ENCODE measurements around the gene FMO2.

FMO2 gene

GRCh38 chr1:171174560-171175294, 10.4 kb upstream of the FMO2 start:
- H3K4me3 ChIP-seq (ENCODE audit: low read depth, low read length) = no peak overlapping the region

- H3K4me3 ChIP-seq (ENCODE audit: low read depth, low read length) = no peak overlapping the region
These were observed 7.8 kb upstream of the FMO2 start for GRCh38 chr1:171177261-171177660.

- H3K4me3 ChIP-seq (ENCODE audit: low read depth, low read length) = no peak overlapping the region
These were observed 5.5 kb upstream of the FMO2 start for GRCh38 chr1:171179318-171180227.

DNA sequence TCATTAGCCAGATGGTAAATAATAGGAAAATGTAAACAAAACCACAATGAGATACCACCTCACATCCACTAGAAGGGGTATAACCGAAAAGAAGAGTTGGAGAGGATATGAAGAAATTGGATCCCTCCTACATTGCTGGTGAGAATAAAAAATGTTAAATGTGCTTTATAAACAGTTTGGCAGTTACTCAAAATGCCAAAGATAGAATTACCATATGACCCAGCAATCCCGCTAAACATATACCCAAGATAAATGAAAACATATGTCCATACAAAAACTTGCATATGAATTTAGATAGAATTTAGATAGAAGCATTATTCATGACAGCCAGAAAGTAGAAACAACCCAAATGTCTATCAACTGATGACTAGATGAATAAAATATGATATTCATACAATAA, 4.4 kb upstream of the FMO2 start:
- no peak overlapping the region for H3K4me3 ChIP-seq (ENCODE audit: low read depth, low read length)

DNA sequence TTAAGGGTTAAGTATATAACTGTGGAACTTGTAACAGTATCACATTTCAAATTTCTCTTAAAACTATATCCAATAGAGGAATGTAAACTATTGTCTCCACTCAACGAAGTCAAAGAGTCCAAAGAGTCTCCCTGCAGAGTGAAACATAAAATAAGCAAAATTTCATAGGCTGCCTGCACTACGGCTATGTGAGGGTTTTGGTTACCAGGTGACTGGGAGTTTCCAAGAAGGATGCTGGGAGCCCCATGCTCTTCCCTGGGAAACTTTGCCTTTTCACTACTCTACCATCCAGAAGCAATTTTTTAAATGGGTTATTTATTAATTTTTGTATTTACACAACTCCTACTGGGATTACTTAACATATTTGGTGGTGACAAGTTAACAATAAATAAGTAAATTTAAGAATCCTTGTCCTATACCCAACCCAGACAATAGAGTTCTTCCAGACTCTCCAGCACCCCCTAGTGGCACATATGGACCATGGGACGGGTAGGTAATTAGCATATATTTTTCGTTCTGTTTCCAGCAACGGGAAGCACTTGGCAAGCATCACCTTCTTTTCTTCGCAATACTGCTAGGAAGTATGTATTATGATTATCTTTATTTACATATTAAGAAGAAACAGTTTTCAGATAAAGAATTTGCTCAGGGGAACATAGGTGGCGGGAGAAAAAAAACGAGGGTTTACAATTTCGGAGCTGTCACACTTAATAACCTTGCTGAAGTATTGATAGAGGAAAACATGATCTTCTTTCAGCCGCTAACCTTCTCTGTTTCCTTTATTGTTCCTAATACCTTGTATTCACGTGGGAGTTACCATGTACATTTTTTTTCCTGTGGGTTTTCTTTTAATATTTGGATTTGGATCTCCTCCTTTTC, 3.5 kb downstream of the FMO2 start:
- H3K4me3 ChIP-seq (ENCODE audit: low read depth, low read length) = no peak overlapping the region

DNA sequence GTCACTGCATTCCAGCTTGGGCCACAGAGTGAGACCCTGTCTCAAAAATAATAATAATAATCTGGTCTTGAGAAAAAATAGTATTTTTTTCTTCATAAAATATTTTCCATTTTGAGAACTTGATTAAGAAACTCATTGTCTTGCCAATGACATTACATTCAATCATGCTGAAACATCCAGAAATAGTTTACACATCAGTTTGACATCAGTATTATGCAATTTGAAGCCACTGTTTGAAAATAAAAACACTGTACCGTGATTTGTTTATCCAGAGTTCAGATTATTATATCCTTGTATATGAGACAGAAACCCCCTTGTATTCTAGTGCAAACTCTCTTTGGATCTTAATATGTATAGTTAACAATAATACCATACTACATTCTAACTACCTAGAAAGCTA, 6.9 kb downstream of the FMO2 start:
- H3K4me3 ChIP-seq (ENCODE audit: low read depth, low read length) = no peak overlapping the region

GRCh38 chr1:171195767-171196166, 10.7 kb downstream of the FMO2 start:
- H3K4me3 ChIP-seq (ENCODE audit: low read depth, low read length) = no peak overlapping the region

- H3K4me3 ChIP-seq (ENCODE audit: low read depth, low read length) = no peak overlapping the region
These were observed 11.3 kb downstream of the FMO2 start for GRCh38 chr1:171196351-171196750.

DNA sequence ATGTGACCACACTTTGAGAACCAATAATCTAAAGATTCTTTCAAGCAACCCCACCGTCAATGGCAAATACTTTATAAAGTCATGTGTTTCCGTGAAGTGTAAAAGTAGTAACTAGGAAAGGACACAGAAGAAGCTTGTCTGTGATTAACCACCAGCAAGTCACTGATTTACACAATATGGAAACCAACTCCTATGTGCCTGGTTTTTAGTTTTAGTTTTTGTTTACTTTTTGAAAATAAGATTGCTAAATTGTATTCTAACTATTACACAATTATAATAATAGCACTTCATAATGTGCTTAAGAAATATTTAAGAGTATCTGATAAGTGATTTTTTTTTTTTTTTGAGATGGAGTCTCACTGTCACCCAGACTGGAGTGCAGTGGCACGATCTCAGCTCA, 13.0 kb downstream of the FMO2 start:
- no peak overlapping the region for H3K4me3 ChIP-seq (ENCODE audit: low read depth, low read length)

GRCh38 chr1:171204296-171204695, 19.2 kb downstream of the FMO2 start:
- no peak overlapping the region for H3K4me3 ChIP-seq (ENCODE audit: low read depth, low read length)

GRCh38 chr1:171206204-171206977, 21.3 kb downstream of the FMO2 start:
- H3K4me3 ChIP-seq (ENCODE audit: low read depth, low read length) = no peak overlapping the region

DNA sequence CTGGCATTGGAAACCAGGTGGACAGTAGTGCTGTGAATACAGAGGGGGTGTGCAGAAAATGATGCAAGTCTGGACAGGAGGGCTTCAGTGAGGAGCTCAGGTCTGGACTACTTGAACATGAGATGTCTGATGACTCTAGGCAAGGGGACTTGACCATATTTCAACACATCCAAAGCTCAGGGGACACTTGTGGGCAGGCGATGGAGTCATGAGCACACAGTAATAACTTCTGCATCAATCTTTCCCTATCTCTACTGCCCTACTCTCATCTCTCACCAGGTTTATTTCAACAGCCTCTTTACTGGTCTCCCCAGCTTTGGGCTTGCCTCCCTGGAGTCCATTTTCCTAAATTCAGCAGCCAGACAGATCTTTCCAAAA, 21.9 kb downstream of the FMO2 start:
- H3K4me3 ChIP-seq (ENCODE audit: low read depth, low read length) = no peak overlapping the region

GRCh38 chr1:171207377-171207776, 22.3 kb downstream of the FMO2 start:
- no peak overlapping the region for H3K4me3 ChIP-seq (ENCODE audit: low read depth, low read length)

- no peak overlapping the region for H3K4me3 ChIP-seq (ENCODE audit: low read depth, low read length)
These were observed 25.3 kb downstream of the FMO2 start for GRCh38 chr1:171210355-171210754.

DNA sequence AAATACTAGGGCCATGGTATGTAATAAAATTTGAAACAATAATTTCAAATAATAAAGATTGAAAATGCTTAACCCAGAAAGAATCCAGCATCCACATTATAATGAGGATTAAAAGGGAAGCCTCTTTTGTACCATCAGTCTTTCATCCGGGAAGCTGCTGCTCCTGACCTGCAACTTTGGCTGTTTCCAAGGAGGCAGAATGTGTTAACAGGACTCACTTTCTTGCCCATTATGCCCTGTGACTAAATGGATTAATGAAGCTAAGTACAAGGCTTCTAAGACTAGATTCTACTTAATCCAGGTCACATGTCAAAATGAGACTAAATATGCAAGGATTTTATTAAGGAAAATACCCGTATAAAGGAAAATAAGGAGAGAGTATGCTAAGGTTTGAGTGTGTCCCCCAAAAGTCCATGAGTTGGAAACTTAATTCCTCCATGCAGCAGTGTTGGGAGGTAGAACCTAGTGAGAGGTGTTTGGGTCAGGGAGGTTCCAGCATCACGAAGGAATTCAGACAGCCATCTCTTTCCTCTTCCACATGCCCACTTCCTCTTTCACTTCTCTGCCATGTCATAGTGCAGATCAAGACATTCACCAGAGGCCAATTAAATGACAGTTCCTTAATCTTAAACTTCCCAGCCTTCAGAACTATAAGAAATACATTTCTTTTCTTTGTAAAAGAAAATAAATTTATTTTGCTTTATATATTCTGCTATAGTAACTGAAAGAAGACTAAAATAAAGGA, 27.7 kb downstream of the FMO2 start:
- H3K4me3 ChIP-seq (ENCODE audit: low read depth, low read length) = no peak overlapping the region

- no peak overlapping the region for H3K4me3 ChIP-seq (ENCODE audit: low read depth, low read length)
These were observed 28.7 kb downstream of the FMO2 start for GRCh38 chr1:171213559-171214454.

DNA sequence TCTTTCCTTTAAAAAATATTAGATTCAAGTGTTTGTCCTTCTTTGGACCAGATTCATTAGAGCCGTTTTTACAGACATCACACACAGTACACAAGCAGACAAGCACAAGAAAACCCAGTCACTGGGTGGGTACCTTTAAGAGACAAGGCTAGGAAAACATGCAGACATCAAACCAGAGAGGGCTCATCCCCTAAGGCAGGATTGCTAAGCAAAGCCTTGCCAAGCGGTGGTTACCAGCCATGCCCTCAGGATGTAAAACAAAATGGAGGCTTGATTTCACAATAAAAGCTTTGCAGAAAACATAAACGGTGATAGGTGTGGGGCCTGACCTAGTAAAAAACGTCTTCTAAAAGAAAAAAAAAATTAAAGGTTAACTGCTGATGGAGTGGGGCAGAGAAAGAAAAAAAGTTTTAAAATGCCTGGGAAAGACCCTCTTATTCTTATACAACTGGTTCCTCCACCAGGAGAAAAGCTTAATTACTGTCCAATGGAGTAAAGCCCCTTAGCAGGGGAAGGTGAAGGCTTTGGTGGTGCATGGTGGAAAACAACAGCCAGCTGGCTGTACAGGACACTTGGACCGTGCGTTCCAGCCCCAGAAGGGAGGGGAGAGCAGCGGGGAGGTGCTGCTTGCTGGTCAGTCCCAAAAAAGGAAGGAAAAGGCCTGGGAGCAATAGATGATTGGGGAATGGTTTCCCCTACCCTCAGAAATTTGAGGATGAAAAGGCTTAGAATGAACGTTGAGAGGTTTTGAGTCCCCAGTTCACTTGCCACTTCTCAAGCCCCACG, 32.8 kb downstream of the FMO2 start:
- no peak overlapping the region for H3K4me3 ChIP-seq (ENCODE audit: low read depth, low read length)

DNA sequence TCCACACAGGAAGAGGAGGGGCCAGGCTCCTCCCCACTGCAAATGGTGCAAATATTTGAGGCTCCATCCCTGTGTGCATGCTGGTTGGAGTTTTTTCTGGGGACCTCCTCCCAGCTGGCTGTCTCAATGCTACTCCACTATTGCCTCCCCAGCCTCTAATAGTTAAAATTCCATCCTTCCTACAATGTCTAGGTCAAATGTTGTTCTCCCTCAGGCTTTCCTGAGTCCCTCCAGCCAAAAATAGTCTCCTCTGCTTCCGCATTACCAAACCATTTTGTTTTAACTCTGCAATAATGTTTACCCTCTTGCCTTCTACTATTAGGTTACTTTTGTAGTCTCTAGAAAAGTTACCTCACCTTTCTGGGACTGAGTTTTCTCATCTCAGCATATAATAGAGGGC, 33.6 kb downstream of the FMO2 start:
- H3K4me3 ChIP-seq (ENCODE audit: low read depth, low read length) = no peak overlapping the region

Measured in iPS-11a (cell line).